Glutamatergic neuron (in vitro differentiated cells): ENCODE data around the gene HYCC2. TPM values are rescaled to one million over a fixed set of nuclear protein-coding genes. Genes with fewer than 3 reads are reported as not detected.

Source experiments
- DNase-seq: peaks from one replicate; pipeline ENCODE4 v3.0.0; 2022
- H3K27ac Mint-ChIP-seq: one replicate; pipeline ENCODE4 v1.8.0; 2020; ENCODE audit warnings: mild to moderate bottlenecking, mixed read lengths, inconsistent platforms; ENCODE audit not compliant: unreplicated experiment
- H3K27me3 Mint-ChIP-seq: one replicate; pipeline ENCODE4 v1.8.0; 2020; ENCODE audit warnings: mild to moderate bottlenecking, moderate library complexity, mixed read lengths, inconsistent platforms; ENCODE audit not compliant: unreplicated experiment
- H3K36me3 Mint-ChIP-seq: one replicate; pipeline ENCODE4 v1.8.0; 2020; ENCODE audit warnings: mild to moderate bottlenecking, mixed read lengths, inconsistent platforms; ENCODE audit not compliant: unreplicated experiment
- H3K4me1 Mint-ChIP-seq: one replicate; pipeline ENCODE4 v1.8.0; 2020; ENCODE audit warnings: mild to moderate bottlenecking, low read depth, mixed read lengths, inconsistent platforms; ENCODE audit not compliant: unreplicated experiment
- H3K4me3 Mint-ChIP-seq: one replicate; pipeline ENCODE4 v1.8.0; 2020; ENCODE audit warnings: mild to moderate bottlenecking, mixed read lengths, inconsistent platforms; ENCODE audit not compliant: unreplicated experiment
- H3K9me3 Mint-ChIP-seq: one replicate; pipeline ENCODE4 v1.8.0; 2020; ENCODE audit warnings: mild to moderate bottlenecking, moderate library complexity, mixed read lengths, inconsistent platforms; ENCODE audit not compliant: unreplicated experiment
- total RNA-seq: library from RNA; stranded (reverse); fragmentation: NEBNext Ultra II Directional; extraction: Animal tissue kit (Norgen Biotek cat#: 25700); gene quantifications from one replicate; pipeline ENCODE4 v1.2.1, GENCODE V29; 2021; ENCODE audit not compliant: unreplicated experiment
- TF ChIP-seq, protein P1 (sequence below): fragments of 200-600 bp; sonication (generic); IDR thresholded peaks from one replicate; pipeline ENCODE4 v1.5.0; 2021; ENCODE audit not compliant: partially characterized antibody, unreplicated experiment

The HYCC2 gene
- total RNA-seq, 1 donor from 2014 or later: 32.8 TPM

DNA sequence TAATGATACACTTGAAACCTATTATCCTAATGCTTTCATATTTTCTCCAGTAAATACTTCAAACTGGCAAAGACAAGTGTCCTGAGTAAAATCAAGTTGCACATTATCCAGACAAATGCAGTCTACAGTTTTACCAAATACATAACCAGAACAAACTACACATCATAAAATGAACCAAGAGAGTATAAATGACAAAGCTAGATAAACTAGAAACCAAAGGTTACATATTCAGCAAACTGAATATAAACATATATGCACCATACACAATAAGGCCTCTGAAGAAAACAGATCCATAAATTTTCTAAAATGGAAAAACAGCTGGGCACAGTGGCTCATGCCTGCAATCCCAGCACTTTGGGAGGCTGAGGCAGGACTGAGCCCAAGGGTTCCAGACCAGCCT is 47.0 kb downstream of the HYCC2 start:
- TF ChIP-seq, protein P1, sequence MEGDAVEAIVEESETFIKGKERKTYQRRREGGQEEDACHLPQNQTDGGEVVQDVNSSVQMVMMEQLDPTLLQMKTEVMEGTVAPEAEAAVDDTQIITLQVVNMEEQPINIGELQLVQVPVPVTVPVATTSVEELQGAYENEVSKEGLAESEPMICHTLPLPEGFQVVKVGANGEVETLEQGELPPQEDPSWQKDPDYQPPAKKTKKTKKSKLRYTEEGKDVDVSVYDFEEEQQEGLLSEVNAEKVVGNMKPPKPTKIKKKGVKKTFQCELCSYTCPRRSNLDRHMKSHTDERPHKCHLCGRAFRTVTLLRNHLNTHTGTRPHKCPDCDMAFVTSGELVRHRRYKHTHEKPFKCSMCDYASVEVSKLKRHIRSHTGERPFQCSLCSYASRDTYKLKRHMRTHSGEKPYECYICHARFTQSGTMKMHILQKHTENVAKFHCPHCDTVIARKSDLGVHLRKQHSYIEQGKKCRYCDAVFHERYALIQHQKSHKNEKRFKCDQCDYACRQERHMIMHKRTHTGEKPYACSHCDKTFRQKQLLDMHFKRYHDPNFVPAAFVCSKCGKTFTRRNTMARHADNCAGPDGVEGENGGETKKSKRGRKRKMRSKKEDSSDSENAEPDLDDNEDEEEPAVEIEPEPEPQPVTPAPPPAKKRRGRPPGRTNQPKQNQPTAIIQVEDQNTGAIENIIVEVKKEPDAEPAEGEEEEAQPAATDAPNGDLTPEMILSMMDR: no peak
- Mint-ChIP-seq H3K36me3 (peaks cover 13% of the 10 kb centered on the region), H3K4me1 (no peaks in the 10 kb centered on the region), H3K27me3 (no peaks in the 10 kb centered on the region), H3K27ac (no peak overlapping the region), H3K4me3 (no peak overlapping the region), H3K9me3 (peaks cover 6% of the 10 kb centered on the region)
- DNase-seq: no peak

DNA sequence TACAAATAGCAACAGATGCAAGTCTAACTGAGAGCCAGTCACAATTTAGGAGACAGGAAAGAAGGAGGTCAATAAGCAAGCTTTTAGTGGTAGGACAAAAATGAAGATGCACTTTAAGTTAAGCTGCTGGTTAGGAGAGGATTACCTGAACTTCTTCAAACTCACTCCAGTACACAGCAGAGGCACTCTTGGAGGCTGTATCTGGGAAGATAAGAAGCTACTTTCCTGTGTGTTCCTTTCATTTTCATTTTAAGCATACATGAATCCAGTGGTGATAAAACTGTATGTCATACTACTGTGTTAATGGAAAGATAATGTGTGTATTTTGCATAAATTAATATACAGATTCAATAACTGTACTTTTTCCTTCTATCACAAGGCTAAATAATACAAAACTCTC is 49.6 kb downstream of the HYCC2 start:
- H3K36me3 Mint-ChIP-seq: peaks cover 6% of the 10 kb centered on the region
- H3K4me3 Mint-ChIP-seq: no peak overlapping the region
- no peaks in the 10 kb centered on the region for H3K4me1 Mint-ChIP-seq
- no peaks in the 10 kb centered on the region for H3K9me3 Mint-ChIP-seq
- H3K27me3 Mint-ChIP-seq: no peaks in the 10 kb centered on the region
- DNase-seq: no peak
- no peak overlapping the region for H3K27ac Mint-ChIP-seq
- TF ChIP-seq, protein P1: no peak

Other genes starting within 250 kb of the HYCC2 start
- 141 TPM for gene CLK1, start 207.0 kb downstream of the HYCC2 start, total RNA-seq
- 44.9 TPM for gene PPIL3, start 182.6 kb downstream of the HYCC2 start, total RNA-seq
- 19.7 TPM for gene NIF3L1, start 182.3 kb downstream of the HYCC2 start, total RNA-seq
- gene ORC2, start 108.0 kb downstream of the HYCC2 start, total RNA-seq: 28.2 TPM
- 93.9 TPM for gene NDUFB3, start 330 bp upstream of the HYCC2 start, total RNA-seq
- gene CFLAR, start 44.5 kb upstream of the HYCC2 start, total RNA-seq: 88.0 TPM
- not detected for gene CASP10, start 111.5 kb upstream of the HYCC2 start, total RNA-seq
- not detected for gene CASP8, start 188.9 kb upstream of the HYCC2 start, total RNA-seq